NCI-H345 treated with DMSO at 0.1 percent for 48 hours (cell line): ENCODE data around the gene MYL6.

Experiments
- DNase-seq: peaks from one replicate; lab custom pipeline; 2025; ENCODE audit not compliant: unreplicated experiment; lab: John Stamatoyannopoulos, UW

MYL6 gene

DNA sequence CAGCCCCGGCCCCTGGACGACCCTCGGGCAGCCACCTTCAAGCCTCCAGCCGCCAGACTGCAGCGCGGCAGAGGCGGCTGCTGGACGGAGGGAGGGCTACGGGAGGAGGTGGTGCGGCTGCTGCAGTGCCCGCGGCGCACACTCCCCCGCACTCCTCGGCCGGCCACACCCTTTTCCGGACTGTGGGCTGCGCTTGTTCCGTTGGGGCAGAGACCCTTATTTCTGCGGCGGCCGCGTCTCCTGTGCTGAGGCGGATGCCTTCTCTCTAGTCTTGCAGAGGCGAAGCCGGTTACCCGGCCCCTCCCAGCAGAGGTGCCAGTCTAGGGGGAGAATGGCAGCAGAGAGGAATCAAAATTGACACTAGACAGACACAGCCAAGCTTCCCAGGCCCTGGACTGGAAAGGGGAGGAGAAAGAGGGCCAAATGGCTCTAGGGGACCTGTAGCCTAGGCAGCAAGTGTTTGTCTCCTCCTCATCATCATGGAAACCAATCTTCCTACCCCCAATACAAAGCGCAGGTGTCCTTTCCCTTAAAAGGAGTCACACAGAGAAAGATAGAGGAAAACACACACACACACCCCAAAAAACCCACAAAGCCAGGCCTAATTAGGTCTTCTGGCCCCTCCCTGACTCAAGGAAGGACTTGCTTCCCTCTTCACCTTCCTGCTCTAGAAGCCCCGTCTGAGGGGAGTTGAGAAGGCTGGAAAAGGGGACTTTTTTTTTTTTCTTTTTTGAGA lies 28.8 kb upstream of the MYL6 start:
- no peak for DNase-seq

DNA sequence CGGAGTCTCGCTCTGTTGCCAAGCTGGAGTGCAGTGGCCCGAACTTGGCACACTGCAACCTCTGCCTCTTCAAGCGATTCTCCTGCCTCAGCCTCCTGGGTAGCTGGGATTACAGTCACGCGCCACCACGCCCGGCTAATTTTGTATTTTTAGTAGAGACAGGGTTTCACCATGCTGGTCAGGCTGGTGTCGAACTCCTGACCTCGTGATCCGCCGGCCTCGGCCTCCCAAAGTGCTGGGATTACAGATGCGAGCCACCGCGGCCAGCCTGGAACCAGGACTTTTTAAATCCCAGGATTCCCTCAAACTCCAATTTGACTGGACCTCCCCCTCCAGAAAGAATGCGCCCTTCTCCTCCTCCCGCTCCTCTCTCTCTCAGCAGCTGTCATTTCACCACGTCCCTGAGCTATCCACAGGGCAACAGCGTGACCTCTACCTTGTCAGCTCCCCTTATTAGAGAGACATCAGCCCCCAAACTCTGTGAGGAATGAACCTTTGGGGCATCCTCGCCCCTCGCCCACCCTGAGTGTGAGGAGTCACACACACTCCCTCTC lies 28.1 kb upstream of the MYL6 start:
- no peak for DNase-seq

DNA sequence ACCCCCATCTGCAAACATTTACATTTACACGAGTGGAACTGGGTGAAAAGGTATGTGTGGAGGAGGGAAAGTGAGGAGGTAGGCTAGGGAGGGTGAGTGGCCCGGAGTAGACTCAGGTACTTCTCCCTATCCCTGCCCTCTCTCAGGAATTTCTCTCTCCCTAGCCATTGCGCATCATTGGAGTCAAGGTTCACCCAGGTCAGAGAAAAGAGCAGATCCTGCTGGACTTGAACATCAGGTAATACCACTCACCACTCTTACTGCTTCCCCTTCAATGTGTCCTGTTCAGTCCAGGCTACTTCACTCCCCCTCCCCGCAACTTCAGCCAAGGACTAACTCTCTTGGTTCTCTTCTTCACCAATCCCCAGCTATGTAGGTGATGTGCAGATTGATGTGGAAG lies 27.3 kb upstream of the MYL6 start:
- DNase-seq = no peak

DNA sequence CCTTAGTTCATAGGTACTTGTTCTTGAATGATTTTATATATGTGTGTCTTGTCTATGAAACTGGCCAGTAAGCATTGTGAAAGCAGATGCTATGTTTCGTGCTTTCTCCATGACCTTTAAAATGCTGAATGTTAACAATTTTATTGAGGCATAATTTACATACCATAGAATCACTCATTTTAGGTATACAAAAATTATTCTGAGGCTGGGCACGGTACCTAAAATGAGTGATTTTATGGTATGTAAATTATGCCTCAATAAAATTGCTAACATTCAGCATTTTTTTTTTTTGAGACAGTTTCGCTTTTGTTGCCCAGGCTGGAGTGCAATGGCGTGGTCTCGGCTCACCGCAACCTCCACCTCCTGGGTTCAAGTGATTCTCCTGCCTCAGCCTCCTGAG lies 23.3 kb upstream of the MYL6 start:
- no peak for DNase-seq

DNA sequence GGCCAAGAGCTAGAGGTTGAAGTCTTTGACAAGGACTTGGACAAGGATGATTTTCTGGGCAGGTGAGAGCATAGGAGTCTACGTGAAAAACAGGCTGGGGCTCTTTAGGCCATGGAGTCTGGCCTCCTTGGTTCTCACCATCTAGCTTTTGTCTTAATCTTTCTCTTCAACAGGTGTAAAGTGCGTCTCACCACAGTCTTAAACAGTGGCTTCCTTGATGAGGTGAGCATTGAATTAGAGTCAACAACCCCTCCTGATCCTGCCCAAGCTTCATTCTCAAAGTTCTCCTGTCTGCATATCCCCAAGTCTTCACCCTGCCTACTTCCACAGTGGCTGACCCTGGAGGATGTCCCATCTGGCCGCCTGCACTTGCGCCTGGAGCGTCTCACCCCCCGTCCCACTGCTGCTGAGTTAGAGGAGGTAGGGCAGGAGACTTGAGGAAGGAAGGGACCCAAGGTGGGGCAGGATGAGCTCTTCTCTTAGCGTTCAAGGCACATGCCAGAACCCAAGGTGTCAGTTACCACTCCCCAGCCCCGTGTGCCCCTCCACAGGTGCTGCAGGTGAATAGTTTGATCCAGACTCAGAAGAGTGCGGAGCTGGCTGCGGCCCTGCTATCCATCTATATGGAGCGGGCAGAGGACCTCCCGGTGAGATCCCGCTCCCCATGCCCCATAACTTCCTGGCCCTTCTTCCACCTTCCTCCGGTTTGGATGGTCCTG lies 20.1 kb upstream of the MYL6 start:
- no peak for DNase-seq

DNA sequence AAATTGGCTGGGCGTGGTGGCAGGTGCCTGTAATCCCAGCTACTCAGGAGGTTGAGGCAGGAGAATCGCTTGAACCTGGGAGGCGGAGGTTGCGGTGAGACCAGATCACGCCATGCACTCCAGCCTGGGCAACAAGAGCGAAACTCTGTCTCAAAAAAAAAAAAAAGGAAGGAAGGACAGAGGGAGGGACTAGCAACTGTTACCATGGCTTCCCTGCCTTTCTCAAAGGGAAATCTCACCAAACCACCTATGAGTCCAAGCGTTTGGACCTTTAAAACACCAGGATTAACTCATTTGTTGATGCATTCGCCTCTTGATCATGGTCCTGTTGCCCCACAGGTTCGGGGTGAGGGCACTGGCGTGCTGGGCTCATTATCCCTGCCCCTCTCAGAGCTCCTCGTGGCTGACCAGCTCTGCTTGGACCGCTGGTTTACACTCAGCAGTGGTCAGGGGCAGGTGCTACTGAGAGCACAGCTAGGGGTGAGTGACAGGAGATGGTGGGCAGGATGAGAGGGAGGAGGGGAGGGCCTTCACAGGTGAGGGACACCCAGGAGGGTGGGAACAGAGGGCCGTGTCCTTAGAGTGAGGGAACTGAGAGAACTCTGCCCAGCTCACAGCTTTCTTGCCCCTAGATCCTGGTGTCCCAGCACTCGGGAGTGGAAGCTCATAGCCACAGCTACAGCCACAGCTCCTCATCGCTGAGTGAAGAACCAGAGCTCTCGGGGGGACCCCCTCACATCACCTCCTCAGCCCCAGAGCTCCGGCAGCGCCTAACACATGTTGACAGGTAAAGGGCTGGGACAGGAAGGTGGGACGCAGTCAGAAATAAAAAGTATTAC lies 16.0 kb upstream of the MYL6 start:
- DNase-seq = no peak

DNA sequence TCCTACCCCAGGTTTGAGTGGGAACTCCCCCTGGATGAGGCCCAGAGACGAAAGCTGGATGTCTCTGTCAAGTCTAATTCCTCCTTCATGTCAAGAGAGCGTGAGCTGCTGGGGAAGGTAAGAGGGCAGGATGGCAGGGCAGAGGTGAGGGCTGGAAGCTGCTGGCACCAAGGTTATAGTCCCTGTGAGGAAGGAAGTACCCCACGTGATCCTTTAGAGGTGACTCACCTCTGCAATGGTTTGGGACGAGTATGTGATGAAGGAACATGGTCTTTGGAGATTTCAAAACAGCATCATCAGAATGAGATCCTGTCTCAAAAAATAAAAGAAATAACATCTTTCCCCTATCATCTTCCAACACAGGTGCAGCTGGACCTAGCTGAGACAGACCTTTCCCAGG lies 14.9 kb upstream of the MYL6 start:
- no peak for DNase-seq

DNA sequence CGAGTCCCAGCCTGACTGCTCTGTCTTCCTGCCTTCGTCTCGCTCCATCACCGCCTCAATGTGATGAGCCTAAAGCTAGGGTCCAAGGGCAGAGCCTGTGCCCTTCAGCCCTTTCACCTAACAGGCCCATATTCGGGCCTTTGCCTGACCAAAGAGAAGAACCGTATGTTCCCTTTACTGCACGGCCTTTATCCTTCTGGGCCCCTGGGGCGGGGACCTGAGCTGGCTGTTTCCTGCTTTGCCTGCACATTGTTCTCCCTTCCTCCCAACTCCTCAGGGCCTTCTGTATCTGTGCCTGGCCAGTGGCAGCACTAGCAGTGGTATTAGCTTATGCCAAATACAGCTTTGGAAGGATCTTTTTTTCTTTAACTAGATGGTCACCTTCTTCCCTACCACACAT lies 14.3 kb upstream of the MYL6 start:
- no peak for DNase-seq

DNA sequence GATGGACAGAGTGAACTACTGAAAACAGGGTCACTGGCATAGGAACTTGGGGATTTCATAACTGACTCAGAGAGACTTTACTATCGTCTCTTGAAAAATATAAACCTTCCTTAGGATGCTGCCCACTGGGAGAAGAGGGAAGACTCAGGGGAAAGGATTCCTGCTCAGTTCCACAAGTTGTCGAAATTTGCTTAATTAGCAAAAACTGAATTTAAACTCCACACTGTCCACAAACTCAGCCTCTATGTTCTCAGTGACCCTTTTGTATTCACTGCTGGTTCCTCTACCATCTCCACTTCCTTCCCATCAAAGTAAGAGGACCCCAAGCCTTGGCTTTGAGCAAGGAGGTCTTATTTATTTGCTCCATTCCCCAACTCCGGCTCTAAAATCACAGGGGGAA lies 12.9 kb upstream of the MYL6 start:
- no peak for DNase-seq

DNA sequence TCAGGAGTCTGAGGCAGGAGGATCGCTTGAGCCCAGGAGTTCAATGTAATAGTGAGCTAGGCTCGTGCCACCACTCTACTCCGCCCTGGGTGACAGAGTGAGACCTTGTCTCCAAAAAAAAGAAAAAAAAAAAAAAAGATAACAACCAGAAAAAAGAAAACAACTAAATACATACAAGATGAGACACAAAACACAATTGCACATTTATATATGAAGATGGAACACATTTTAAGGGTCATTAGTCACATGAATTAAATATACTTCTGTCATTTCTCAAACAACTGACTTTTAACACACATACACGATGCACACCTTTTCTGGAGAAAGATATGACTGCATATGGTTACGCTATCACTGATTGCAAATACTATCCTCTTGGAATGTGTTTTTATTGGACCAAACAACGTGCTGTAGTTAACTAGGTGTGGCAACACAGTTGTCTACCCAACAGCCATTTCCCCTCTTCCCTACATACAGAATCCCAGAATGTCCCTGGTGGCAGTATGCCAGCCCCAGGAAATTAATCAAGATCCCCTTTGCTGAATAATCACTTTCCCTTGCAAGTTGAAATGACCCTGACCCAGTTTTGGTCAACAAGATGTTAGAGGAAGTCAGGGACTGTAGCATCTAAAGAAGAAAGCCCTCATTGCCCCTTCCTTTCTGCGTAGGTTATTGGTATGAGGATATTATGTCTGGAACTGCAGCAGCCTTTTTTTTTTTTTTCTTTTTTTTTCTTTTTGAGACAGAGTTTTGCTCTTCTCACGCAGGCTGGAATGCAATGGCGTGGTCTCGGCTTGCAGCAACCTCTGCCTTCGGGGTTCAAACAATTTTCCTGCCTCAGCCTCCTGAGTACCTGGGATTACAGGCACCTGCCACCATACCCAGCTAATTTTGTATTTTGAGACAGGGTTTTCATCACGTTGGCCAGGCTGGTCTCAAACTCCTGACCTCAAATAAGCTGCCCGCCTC lies 11.4 kb upstream of the MYL6 start:
- DNase-seq = no peak

DNA sequence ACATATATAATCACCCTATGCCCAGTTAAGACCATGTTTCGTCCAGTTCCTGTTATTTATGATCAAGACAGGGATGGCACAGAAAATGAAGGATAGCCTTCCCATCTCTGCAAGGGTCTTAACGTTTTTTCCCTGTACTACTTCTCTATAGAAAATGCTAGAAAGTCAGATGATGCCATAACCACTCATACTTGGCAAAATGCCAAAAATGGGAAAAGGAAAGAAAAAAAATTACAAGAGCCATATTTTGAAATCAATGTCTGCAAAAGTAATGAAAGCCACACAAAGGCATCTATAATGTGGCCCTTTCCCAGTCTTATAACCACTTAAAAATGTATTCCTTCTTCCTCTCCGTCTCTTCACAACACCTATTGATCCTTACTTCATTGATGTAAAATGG lies 7.6 kb upstream of the MYL6 start:
- no peak for DNase-seq

DNA sequence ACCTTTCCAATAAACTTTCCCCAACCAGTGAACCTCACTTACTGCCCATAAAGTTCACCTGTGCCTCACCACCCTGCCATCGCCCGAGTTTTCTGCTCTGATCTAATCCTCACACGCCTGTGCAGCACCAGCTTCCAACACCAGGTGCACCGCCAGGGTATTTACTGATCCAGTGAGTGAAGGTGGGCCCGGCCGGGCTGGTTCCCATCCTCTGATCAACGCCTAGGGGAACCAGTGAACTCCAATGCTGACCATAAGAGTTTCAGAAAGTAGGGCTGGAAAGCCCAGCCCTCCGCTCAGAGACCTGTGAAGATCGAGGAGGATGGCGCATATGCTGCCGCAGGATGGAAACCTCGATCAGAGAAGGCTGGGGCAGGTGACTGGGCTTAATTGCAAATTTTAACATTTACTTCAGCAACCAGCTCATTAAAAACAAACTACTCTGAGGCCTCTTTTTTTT lies 6.5 kb upstream of the MYL6 start:
- DNase-seq = peak; percentile 78

DNA sequence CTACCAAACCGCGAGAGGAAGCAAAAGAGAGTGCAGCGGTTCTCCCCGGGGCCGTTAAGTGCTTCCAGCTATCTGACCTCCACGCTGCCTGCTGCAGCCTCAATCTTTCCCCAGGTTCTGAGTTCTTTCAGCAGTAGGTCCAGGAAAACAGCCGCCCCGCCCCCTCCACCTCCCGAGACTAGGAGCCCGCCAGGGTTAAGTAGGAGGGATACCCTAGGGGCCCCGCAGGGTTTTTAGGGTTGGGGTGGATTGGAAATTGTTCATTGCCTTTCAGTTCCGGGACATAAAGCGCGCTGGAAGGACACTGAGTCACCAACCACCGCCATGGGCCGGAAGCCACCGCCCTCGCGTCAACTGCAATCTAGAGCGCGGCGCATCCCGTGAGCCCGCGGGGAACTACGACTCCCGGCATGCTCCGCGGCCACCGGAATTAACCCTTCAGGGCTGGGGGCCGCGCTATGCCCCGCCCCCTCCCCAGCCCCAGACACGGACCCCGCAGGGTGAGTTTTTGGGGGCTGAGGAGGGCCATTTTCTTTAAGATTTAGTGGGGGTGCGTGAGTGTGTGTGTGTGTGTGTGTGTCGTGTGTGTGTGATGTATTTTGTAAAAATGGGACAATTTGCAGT lies 5.9 kb upstream of the MYL6 start, which contains the start of gene MYL6B:
MYL6B (plus strand) TSS at position 456 of the 624 bp plus-strand sequence. CDS start 1,332 bp downstream, outside the sequence.
- DNase-seq = peak; percentile 81

DNA sequence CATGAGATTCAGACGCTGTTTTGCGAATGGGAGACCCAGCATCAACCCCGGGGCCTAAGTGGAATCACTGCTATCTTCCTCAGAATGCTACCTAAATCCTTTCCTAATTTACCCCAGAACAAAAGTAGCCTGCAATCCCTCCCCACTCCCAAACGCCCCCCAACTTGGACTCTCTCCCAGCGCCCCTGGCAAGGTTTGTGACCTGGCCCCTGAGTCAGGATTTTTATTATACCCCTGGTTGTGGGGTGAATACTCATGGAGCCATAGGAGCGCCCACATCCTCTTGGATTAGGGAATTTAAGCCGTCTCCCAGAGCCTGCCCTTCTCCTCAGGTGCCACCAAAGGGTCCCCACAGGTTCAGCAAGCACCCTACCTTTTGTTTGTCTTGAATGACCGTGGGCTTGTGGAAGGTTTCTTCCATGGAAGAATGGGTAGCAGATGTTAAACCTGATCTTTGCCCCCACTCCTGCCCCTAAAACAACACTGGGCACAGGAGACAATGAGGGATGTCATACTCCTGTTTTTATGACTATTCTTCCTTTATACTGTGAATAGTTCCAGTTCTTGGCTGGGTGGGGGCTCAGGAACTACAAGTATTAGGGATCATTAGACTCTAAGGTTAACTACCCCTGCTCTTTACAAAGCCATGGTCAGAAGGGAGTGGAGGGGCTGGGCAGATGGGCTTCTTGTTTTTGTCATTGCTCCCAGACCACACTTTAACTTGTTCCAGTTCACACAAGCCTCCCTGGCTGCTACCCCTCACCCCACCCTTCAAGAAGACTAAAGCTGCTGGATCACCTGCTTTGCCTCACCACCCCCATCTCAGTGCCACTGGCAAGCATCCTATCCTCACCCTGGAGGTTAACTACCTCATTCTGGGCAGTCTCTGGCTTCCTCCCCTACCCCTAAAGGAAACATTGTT lies 5.1 kb upstream of the MYL6 start:
- no peak for DNase-seq

DNA sequence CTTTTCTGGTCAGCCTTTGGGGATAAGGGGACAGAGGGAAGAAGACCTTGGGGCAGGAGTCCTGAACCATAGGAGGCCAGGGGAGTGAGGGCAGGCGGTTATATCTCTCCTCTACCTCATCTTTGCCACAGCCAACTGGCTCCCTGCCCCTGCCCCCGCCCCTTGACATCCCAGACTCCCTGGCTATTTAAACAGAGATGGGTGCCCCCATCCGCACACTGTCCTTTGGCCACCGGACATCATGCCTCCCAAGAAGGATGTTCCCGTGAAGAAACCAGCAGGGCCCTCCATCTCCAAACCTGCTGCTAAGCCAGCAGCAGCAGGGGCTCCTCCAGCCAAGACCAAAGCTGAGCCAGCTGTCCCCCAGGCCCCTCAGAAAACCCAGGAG lies 4.5 kb upstream of the MYL6 start:
- no peak for DNase-seq

DNA sequence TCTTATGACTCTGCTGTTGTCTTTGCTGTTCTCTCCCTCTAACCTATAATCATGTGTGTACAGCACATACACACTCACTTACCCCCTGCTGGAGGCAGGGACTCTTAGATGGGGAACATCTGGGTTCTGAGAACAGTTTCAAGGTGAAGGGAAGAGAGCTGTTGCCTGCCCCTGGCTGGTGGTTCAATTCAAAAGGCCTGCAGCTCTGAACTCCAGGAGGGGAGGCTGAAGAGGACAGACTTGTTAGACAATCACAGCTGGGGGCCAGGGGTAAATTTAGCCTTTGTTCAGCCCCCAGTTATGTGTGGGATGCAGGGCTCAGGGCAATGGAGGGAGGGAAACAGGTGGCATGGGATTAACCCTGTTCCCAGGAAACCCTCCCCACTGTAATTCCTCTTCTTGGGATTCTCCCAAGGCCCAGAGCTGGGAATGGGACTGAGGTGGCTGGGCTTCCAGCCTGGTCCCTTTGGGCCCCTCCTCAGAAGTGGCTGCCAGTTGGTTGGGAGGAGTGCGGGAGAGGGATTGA lies 3.9 kb upstream of the MYL6 start:
- peak; percentile 36 for DNase-seq

DNA sequence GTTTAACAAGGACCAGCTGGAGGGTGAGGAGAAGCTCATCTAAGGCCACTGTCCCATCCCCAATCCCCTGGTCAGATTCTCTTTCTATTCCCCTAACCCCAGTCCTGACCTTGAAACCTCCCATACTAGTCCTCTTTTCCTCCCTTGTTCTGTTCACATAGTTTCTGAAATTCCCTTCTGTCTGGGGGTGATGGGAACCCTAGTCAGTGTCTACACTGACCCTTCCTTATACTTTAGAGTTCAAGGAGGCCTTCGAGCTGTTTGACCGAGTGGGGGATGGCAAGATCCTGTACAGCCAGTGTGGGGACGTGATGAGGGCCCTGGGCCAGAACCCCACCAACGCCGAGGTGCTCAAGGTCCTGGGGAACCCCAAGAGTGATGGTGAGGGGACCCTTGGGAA lies 3.3 kb upstream of the MYL6 start:
- DNase-seq = no peak

DNA sequence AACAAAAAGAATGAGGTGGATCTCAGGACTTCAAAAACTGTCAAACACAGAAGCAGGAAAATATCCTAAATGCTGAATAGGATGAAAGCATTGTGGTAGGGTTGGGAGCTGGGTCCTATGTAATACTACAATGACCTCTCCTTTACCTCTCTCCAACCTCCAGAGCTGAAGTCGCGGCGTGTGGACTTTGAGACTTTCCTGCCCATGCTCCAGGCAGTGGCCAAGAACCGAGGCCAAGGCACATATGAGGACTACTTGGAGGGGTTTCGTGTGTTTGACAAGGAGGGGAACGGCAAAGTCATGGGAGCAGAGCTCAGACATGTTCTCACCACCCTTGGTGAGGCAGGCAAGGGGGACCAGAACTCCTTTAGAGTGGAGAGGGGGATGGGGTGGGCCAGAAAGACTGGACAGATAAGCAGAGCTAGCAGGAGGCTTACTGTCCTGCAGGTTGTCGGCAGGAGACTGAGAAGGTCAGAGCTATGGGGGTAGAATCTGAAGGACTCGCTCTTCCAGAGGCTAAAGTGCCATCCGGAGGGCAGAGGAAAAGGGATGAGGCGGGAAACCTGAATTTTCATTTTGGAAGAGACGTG lies 2.8 kb upstream of the MYL6 start:
- DNase-seq = no peak
